Activated CD8-positive, alpha-beta T cell treated with anti-CD3 and anti-CD28 coated beads for 36 hours (primary cell): ENCODE data around the gene NTRK2. TPM values are rescaled to one million over a fixed set of nuclear protein-coding genes. Genes with fewer than 3 reads are reported as not detected.

Experiments used
- ATAC-seq: fragments of 200-7000 bp; cut with Tn5 transposase; one replicate; pipeline ENCODE4 v1.10.0; 2021; ENCODE audit warnings: mild to moderate bottlenecking, moderate library complexity
- CTCF ChIA-PET: fragments of 350-600 bp; sonication (Branson Sonifier 250); formaldehyde crosslinking; loops from one replicate; lab custom pipeline; 2021; ENCODE audit warnings: antibody characterized with exemption; lab: Charles Lee
- POLR2A ChIA-PET: fragments of 350-600 bp; sonication (Branson Sonifier 250); formaldehyde crosslinking; loops from one replicate; lab custom pipeline; 2021; ENCODE audit warnings: antibody characterized with exemption; lab: Charles Lee
- DNase-seq: peaks from one replicate; pipeline ENCODE4 v3.0.0-alpha.2; 2020
- H3K27ac Mint-ChIP-seq: one replicate; pipeline ENCODE4 v1.8.0; 2021; ENCODE audit warnings: mild to moderate bottlenecking, mixed read lengths
- H3K27me3 Mint-ChIP-seq: one replicate; pipeline ENCODE4 v1.8.0; 2021; ENCODE audit warnings: mixed read lengths
- H3K36me3 Mint-ChIP-seq: one replicate; pipeline ENCODE4 v1.8.0; 2021; ENCODE audit warnings: low read depth, mixed read lengths
- H3K4me1 Mint-ChIP-seq: one replicate; pipeline ENCODE4 v1.8.0; 2021; ENCODE audit warnings: low read depth, mixed read lengths
- H3K4me3 Mint-ChIP-seq: one replicate; pipeline ENCODE4 v1.8.0; 2021; ENCODE audit warnings: mild to moderate bottlenecking, moderate library complexity, mixed read lengths
- H3K9me3 Mint-ChIP-seq: one replicate; pipeline ENCODE4 v1.8.0; 2021; ENCODE audit warnings: mixed read lengths
- intact Hi-C: fragments of 100-400 bp; cut with micrococcal nuclease; formaldehyde crosslinking; loops from one replicate; pipeline ENCODE4 v1.10.0; 2022
- total RNA-seq, 2 experiments: library from RNA; stranded (reverse); gene quantifications; one replicate each; pipeline ENCODE4 v1.2.3, GENCODE V29; 2021
- TF ChIP-seq, protein P1 (sequence below): fragments of 200-600 bp; IDR thresholded peaks from one replicate; pipeline ENCODE4 v1.8.0; 2022; ENCODE audit warnings: antibody characterized with exemption, mild to moderate bottlenecking

The NTRK2 gene
- total RNA-seq, 2 experiments from 2014 or later: 0.07 to 0.09 TPM

GRCh38 chr9:84999788-85000187 is 330.3 kb downstream of the NTRK2 start:
- no peaks in the 10 kb centered on the region for H3K36me3 Mint-ChIP-seq
- DNase-seq (no peak), ATAC-seq (no peak)
- ChIA-PET POLR2A (no interaction called here), CTCF (no interaction called here)
- no peak overlapping the region for H3K4me3 Mint-ChIP-seq
- intact Hi-C loops: no loop called here
- H3K4me1 Mint-ChIP-seq: no peaks in the 10 kb centered on the region
- H3K27ac Mint-ChIP-seq: no peak overlapping the region
- H3K27me3 Mint-ChIP-seq: peaks cover 10% of the 10 kb centered on the region
- H3K9me3 Mint-ChIP-seq: peaks cover 2% of the 10 kb centered on the region
- TF ChIP-seq, protein P1, sequence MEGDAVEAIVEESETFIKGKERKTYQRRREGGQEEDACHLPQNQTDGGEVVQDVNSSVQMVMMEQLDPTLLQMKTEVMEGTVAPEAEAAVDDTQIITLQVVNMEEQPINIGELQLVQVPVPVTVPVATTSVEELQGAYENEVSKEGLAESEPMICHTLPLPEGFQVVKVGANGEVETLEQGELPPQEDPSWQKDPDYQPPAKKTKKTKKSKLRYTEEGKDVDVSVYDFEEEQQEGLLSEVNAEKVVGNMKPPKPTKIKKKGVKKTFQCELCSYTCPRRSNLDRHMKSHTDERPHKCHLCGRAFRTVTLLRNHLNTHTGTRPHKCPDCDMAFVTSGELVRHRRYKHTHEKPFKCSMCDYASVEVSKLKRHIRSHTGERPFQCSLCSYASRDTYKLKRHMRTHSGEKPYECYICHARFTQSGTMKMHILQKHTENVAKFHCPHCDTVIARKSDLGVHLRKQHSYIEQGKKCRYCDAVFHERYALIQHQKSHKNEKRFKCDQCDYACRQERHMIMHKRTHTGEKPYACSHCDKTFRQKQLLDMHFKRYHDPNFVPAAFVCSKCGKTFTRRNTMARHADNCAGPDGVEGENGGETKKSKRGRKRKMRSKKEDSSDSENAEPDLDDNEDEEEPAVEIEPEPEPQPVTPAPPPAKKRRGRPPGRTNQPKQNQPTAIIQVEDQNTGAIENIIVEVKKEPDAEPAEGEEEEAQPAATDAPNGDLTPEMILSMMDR: no peak

DNA sequence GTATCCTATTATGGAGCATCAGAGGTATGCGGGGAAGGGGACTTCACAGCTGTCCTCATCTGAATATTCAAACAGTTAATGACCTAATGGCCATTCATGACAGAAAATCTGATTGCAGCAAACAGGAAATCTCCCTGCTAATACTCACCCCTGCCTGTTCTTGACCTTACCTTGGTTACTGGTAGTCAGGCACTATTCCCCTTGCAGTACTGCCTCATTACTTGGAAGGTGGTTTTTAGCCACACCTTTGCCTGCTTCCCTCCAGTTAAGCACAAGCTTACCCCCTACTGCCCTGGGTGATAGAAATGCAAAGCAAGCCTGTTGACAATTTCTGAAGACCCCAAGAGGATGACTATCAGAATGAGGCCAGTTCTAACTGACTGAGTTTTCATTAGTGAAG is 332.4 kb downstream of the NTRK2 start:
- Mint-ChIP-seq H3K4me1 (no peaks in the 10 kb centered on the region), H3K27me3 (peaks cover 10% of the 10 kb centered on the region)
- intact Hi-C loops: no loop called here

GRCh38 chr9:85004818-85005413 is 335.4 kb downstream of the NTRK2 start:
- Mint-ChIP-seq H3K36me3 (no peaks in the 10 kb centered on the region), H3K4me1 (no peaks in the 10 kb centered on the region), H3K4me3 (no peak overlapping the region), H3K27me3 (peaks cover 8% of the 10 kb centered on the region), H3K27ac (no peak overlapping the region), H3K9me3 (peaks cover 2% of the 10 kb centered on the region)
- intact Hi-C loops: no loop called here
- ATAC-seq (no peak), DNase-seq (no peak)
- POLR2A ChIA-PET: no interaction called here
- TF ChIP-seq, protein P1: no peak
- CTCF ChIA-PET: no interaction called here

More for the DNA sequence above, 332.4 kb downstream of the NTRK2 start:
- ATAC-seq (no peak), DNase-seq (no peak)
- Mint-ChIP-seq H3K4me3 (no peak overlapping the region), H3K9me3 (peaks cover 2% of the 10 kb centered on the region), H3K27ac (no peak overlapping the region), H3K36me3 (no peaks in the 10 kb centered on the region)
- ChIA-PET CTCF (no interaction called here), POLR2A (no interaction called here)
- TF ChIP-seq, protein P1: no peak

GRCh38 chr9:85007748-85008147 is 338.2 kb downstream of the NTRK2 start:
- H3K9me3 Mint-ChIP-seq: no peaks in the 10 kb centered on the region
- TF ChIP-seq, protein P1: no peak

GRCh38 chr9:85008215-85008614 is 338.7 kb downstream of the NTRK2 start:
- DNase-seq (no peak), ATAC-seq (no peak)
- no peaks in the 10 kb centered on the region for H3K4me1 Mint-ChIP-seq
- H3K27me3 Mint-ChIP-seq: peaks cover 3% of the 10 kb centered on the region
- ChIA-PET POLR2A (no interaction called here), CTCF (no interaction called here)
- no peaks in the 10 kb centered on the region for H3K36me3 Mint-ChIP-seq
- TF ChIP-seq, protein P1: no peak
- H3K9me3 Mint-ChIP-seq: no peaks in the 10 kb centered on the region
- intact Hi-C loops: no loop called here
- no peak overlapping the region for H3K4me3 Mint-ChIP-seq
- H3K27ac Mint-ChIP-seq: no peak overlapping the region

More at GRCh38 chr9:85007748-85008147, 338.2 kb downstream of the NTRK2 start:
- ChIA-PET POLR2A (no interaction called here), CTCF (no interaction called here)
- Mint-ChIP-seq H3K27me3 (peaks cover 3% of the 10 kb centered on the region), H3K27ac (no peak overlapping the region), H3K36me3 (no peaks in the 10 kb centered on the region), H3K4me3 (no peak overlapping the region), H3K4me1 (no peaks in the 10 kb centered on the region)
- intact Hi-C loops: no loop called here
- ATAC-seq (no peak), DNase-seq (no peak)
